NB4 (cell line): ENCODE results near the gene SHOX.
"Not testable (repeated sequence)": the region's sequence is repeated elsewhere in the genome, so short reads cannot be mapped to it uniquely, and the experiment has no call there.

Source experiments
- POLR2A ChIP-seq: IDR thresholded peaks from 2 replicates; pipeline ENCODE4 v1.6.1; 2011; ENCODE audit warnings: mild to moderate bottlenecking; ENCODE audit not compliant: insufficient read length; ENCODE audit errors: extremely low read depth
- TF ChIP-seq, protein P1 (sequence below): IDR thresholded peaks from one replicate; pipeline ENCODE4 v1.5.1; 2012; ENCODE audit warnings: low read depth, low read length
- TF ChIP-seq, protein P2 (sequence below): IDR thresholded peaks from 2 replicates; pipeline ENCODE4 v1.6.1; 2011; ENCODE audit warnings: low read depth, low read length

DNA sequence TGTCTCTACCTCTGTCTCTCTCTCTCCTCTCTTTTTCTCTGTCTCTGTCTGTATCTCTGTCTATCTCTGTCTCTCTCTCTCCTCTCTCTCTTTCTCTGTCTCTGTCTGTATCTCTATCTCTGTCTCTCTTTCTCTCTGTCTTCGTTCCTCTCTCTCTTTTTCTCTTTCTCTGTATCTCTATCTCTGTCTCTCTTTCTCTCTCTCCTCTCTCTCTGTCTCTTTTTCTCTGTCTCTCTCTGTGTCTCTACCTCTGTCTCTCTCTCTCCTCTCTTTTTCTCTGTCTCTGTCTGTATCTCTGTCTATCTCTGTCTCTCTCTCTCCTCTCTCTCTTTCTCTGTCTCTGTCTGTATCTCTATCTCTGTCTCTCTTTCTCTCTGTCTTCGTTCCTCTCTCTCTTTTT is 4.5 kb upstream of the SHOX start:
- TF ChIP-seq, protein P1, sequence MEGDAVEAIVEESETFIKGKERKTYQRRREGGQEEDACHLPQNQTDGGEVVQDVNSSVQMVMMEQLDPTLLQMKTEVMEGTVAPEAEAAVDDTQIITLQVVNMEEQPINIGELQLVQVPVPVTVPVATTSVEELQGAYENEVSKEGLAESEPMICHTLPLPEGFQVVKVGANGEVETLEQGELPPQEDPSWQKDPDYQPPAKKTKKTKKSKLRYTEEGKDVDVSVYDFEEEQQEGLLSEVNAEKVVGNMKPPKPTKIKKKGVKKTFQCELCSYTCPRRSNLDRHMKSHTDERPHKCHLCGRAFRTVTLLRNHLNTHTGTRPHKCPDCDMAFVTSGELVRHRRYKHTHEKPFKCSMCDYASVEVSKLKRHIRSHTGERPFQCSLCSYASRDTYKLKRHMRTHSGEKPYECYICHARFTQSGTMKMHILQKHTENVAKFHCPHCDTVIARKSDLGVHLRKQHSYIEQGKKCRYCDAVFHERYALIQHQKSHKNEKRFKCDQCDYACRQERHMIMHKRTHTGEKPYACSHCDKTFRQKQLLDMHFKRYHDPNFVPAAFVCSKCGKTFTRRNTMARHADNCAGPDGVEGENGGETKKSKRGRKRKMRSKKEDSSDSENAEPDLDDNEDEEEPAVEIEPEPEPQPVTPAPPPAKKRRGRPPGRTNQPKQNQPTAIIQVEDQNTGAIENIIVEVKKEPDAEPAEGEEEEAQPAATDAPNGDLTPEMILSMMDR, result not testable (repeated sequence)
- TF ChIP-seq POLR2A, result not testable (repeated sequence)
- TF ChIP-seq, protein P2, sequence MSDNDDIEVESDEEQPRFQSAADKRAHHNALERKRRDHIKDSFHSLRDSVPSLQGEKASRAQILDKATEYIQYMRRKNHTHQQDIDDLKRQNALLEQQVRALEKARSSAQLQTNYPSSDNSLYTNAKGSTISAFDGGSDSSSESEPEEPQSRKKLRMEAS, result not testable (repeated sequence)
